HepG2 (cell line): Measurements from ENCODE around the gene GPR107.

Source experiments
- CTCF ChIP-seq: sonication (generic); formaldehyde crosslinking; IDR thresholded peaks from 2 replicates; pipeline ENCODE4 v1.5.0; 2020; ENCODE audit warnings: mild to moderate bottlenecking, missing genetic modification reagents, moderate library complexity
- GATAD2A ChIP-seq: IDR thresholded peaks from 2 replicates; pipeline ENCODE4 v1.6.1; 2016
- NR2F1 ChIP-seq, 2 experiments: fragments of 450-650 bp in 1 of 2; formaldehyde crosslinking in 1 of 2; IDR thresholded peaks; 2 replicates each; pipeline versions ENCODE4 v1.5.0 to v1.6.1; 2016 to 2020; ENCODE audit warnings: mild to moderate bottlenecking in 1 of 2, missing compliant biosample characterization in 1 of 2, missing genetic modification reagents in 1 of 2, moderate library complexity in 1 of 2
- REST ChIP-seq, 2 experiments: IDR thresholded peaks; 2 replicates each; pipeline ENCODE4 v1.6.1; 2011 to 2012; ENCODE audit warnings: low read length in 2 of 2, borderline replicate concordance in 1 of 2, low read depth in 1 of 2, mild to moderate bottlenecking in 1 of 2, moderate library complexity in 1 of 2
- XBP1 ChIP-seq: sonication (generic); formaldehyde crosslinking; IDR thresholded peaks from 2 replicates; pipeline ENCODE4 v1.5.0; 2020; ENCODE audit warnings: missing genetic modification reagents
- ZBTB33 ChIP-seq: sonication (generic); formaldehyde crosslinking; IDR thresholded peaks from 2 replicates; pipeline ENCODE4 v1.4.0; 2020; ENCODE audit warnings: missing genetic modification reagents
- ZBTB4 ChIP-seq: sonication (generic); formaldehyde crosslinking; IDR thresholded peaks from 2 replicates; pipeline ENCODE4 v1.4.0; 2020; ENCODE audit warnings: missing genetic modification reagents, mild to moderate bottlenecking, borderline replicate concordance
- ZC3H4 ChIP-seq: sonication (generic); formaldehyde crosslinking; IDR thresholded peaks from 2 replicates; pipeline ENCODE4 v1.4.0; 2020; ENCODE audit warnings: missing genetic modification reagents, borderline replicate concordance
- ZNF24 ChIP-seq: fragments of 450-650 bp; IDR thresholded peaks from 2 replicates; pipeline ENCODE4 v1.6.1; 2017; ENCODE audit warnings: antibody characterized with exemption, mild to moderate bottlenecking
- ZNF460 ChIP-seq: sonication (generic); formaldehyde crosslinking; IDR thresholded peaks from 2 replicates; pipeline ENCODE4 v1.5.1; 2020; ENCODE audit warnings: missing genetic modification reagents, mild to moderate bottlenecking, borderline replicate concordance
- ZNF788 ChIP-seq: sonication (generic); formaldehyde crosslinking; IDR thresholded peaks from 2 replicates; pipeline ENCODE4 v1.5.0; 2020; ENCODE audit warnings: mild to moderate bottlenecking, missing genetic modification reagents, borderline replicate concordance

- no peak for TF ChIP-seq ZBTB33 (CRISPR knock-in tag)
- no peak for TF ChIP-seq ZNF788 (CRISPR knock-in tag)
- TF ChIP-seq NR2F1 (CRISPR knock-in tag; IDR thresholded peaks at IDR 0.05) = no peak
- TF ChIP-seq REST (IDR thresholded peaks at IDR 0.05; ENCODE audit: borderline replicate concordance in 1 of 2, low read depth in 1 of 2, low read length in 2 of 2) = 0 out of 4 replicates have a peak, but pooled peaks of 1 of the 2 experiments have one; percentile 8
- TF ChIP-seq CTCF (CRISPR knock-in tag) = no peak
- TF ChIP-seq ZNF24 = no peak
- TF ChIP-seq ZNF460 = no peak
- TF ChIP-seq GATAD2A (CRISPR knock-in tag) = peak; percentile 54
- TF ChIP-seq ZC3H4 (CRISPR knock-in tag) = no peak
- TF ChIP-seq XBP1 = no peak
- TF ChIP-seq ZBTB4 (CRISPR knock-in tag) = no peak
These were observed 25.0 kb upstream of the GPR107 start for GRCh38 chr9:130028493-130029222.
